Cardiac fibroblast (primary cell): ENCODE measurements around the gene AREL1.
A peak's percentile ranks its signal among the peaks of the same experiment; 100 is the strongest.

ENCODE experiments used
- DNase-seq, 2 donors: peaks; one replicate each; pipeline versions ENCODE4 v3.0.0 to v3.0.0-alpha.2; 2010; ENCODE audit warnings: low read depth in 2 of 2
- H3K4me3 ChIP-seq, 2 donors: replicated peaks in 1 of 2; 1 replicate in 1 of 2; 2 replicates in 1 of 2; pipeline ENCODE4 v1.5.1; 2011; ENCODE audit warnings: low read depth in 2 of 2, low read length in 2 of 2, mild to moderate bottlenecking in 2 of 2, moderate library complexity in 1 of 2
- TF ChIP-seq, protein P1 (sequence below): IDR thresholded peaks from one replicate; pipeline ENCODE4 v1.5.1; 2011; ENCODE audit warnings: low read depth, mild to moderate bottlenecking, low read length, inconsistent platforms

AREL1 gene

DNA sequence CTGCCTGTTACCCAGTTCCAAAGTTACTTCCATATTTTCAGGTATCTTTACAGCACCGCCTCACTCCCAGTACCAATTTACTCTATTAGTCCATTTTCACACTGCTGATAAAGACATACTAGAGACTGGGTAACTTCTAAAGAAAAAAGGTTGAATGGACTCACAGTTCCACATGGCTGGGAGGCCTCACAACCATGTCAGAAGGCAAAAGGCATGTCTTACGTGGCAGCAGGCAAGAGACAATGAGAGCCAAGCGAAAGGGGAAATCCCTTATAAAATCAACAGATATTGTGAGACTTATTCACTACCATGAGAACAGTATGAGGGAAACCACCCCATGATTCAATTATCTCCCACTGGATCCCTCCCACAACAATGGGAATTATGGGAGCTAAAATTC is 9.8 kb downstream of the AREL1 start:
- peak in 1 of 2 donors; percentile 17 for DNase-seq
- TF ChIP-seq, protein P1, sequence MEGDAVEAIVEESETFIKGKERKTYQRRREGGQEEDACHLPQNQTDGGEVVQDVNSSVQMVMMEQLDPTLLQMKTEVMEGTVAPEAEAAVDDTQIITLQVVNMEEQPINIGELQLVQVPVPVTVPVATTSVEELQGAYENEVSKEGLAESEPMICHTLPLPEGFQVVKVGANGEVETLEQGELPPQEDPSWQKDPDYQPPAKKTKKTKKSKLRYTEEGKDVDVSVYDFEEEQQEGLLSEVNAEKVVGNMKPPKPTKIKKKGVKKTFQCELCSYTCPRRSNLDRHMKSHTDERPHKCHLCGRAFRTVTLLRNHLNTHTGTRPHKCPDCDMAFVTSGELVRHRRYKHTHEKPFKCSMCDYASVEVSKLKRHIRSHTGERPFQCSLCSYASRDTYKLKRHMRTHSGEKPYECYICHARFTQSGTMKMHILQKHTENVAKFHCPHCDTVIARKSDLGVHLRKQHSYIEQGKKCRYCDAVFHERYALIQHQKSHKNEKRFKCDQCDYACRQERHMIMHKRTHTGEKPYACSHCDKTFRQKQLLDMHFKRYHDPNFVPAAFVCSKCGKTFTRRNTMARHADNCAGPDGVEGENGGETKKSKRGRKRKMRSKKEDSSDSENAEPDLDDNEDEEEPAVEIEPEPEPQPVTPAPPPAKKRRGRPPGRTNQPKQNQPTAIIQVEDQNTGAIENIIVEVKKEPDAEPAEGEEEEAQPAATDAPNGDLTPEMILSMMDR = no peak

DNA sequence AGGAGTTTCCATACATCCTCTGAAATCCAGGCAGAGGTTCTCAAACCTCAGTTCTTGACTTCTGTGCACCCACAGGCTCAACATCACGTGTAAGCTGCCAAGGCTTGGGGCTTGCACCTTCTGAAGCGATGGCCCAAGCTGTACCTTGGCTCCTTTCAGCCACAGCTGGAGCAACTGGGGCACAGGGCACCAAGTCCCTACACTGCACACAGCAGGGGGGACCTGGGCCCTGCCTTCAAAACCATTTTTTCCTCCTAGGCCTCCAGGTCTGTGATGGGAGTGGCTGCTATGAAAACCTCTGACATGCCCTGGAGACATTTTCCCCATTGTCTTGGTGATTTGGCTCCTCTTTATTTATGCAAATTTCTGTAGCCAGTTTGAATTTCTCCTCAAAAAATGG is 10.6 kb downstream of the AREL1 start:
- no peak overlapping the region for H3K4me3 ChIP-seq
- DNase-seq = no peak
- TF ChIP-seq, protein P1 = no peak

More for the DNA sequence above, 9.8 kb downstream of the AREL1 start:
- H3K4me3 ChIP-seq = no peak overlapping the region

DNA sequence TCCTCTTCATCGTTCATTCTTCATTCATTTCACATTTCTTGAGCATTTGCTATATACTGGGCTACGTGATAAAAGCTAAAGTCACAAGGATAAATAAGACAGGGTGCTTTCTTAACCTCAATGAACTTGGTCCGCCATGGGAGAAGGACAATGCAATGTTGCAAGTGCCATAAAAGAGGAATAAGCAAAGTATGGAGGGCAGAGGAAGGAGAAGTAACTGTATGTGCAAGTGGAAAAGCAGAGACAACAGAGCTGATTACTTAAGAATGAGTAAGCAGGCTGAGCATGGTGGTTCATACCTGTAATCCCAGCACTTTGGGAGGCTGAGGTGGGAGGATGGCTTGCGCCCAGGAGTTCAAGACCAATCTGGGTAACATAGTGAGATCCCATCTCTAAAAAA is 14.4 kb downstream of the AREL1 start:
- TF ChIP-seq, protein P1 = no peak
- no peak overlapping the region for H3K4me3 ChIP-seq
- no peak for DNase-seq

DNA sequence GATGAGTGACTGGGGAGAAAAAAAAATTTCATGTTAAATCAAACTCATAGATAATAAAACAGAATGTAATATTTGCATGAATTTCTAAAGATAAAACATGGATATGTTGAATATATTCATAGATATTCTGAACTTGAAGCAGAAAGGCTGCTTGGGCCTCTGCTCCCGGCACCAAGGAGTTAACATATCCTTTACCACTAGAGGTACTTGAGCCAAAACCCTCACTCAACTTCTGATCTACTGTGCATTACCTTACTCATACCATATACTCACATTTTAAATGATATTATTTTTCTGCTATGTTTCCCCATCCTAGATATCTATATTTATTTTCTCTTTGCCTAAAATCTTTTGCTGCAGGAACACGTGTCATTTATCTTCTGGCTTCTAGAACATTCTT is 14.9 kb downstream of the AREL1 start:
- no peak for DNase-seq
- TF ChIP-seq, protein P1 = no peak
- no peak overlapping the region for H3K4me3 ChIP-seq

DNA sequence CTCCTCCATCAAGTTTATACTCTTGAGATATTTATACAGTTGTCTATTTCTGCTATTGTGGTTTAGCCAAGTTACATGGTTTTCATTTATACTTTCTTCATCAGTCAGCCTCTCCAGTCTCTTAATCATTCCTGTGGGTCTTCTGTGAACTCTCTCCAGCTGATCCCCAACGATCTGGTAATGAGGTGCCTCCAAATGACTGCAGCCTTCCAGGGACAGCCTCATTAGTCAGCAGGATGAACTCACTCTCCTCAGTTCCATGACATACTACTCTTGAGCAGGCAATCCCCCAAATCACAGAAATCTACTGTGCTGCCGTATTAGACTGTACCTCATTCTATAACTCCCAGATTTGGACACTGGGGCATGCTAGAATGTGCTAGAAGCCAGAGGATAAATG is 15.3 kb downstream of the AREL1 start:
- TF ChIP-seq, protein P1 = no peak
- H3K4me3 ChIP-seq = no peak overlapping the region
- DNase-seq = peak in 1 of 2 donors; percentile 71

DNA sequence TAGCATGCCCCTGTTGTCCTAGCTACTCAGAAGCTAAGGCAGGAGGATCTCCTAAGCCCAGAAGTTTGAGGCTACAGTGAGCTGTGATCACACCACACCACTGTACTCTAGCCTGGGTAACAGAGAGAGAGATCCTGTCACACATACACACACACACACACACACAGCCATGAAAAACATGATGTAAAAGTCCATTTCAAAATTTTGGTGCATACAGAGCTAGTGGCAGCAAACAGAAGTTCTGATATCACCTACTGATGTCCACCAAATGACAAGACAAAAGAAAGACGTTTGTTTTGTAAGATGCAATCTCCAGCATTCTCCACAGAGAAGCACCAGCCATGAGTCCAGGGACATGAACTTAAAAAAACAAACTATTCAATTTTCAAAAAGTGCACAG is 15.9 kb downstream of the AREL1 start:
- DNase-seq = no peak
- no peak overlapping the region for H3K4me3 ChIP-seq
- TF ChIP-seq, protein P1 = no peak

DNA sequence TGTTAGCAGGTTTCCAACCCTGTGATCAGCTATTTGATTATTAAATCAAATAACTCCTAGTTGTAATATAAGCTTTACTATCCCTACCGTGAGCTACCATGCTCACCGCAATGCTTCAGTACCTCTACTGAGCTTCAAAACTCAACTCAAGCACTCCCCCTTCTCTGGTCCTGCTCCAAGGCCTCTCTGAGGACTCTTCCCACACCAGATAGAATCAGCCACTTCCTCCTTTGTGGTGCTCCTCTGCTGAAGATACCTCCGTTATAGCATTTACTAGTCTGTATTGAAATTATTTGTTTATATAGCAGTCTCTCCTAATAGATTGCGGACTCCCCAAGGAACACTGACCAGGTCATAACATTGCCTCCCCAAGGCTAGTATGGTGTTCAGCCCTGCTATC is 17.5 kb downstream of the AREL1 start:
- DNase-seq = no peak
- TF ChIP-seq, protein P1 = no peak
- H3K4me3 ChIP-seq = no peak overlapping the region
